ENCODE data around the gene MAN1A2.
A peak's percentile ranks its signal among the peaks of the same experiment; 100 is the strongest.
"Not testable (repeated sequence)": the region's sequence is repeated elsewhere in the genome, so short reads cannot be mapped to it uniquely, and the experiment has no call there.

The MAN1A2 gene

GRCh38 chr1:117367046-117368025, at the start of gene MAN1A2:
Gene MAN1A2, plus strand, starts transcription at chr1:117367449. Its CDS starts 735 bp downstream, at chr1:117368184.
- peak; percentile 84 for DNase-seq

GRCh38 chr1:117318011-117318410, 49.2 kb upstream of the MAN1A2 start:
- DNase-seq = no peak

- no peak for DNase-seq
Observed at GRCh38 chr1:117318426-117318825, 48.8 kb upstream of the MAN1A2 start.

- DNase-seq = no peak
Observed at GRCh38 chr1:117320515-117320914, 46.7 kb upstream of the MAN1A2 start.

- DNase-seq = no peak
Observed at GRCh38 chr1:117321680-117322609, 45.3 kb upstream of the MAN1A2 start.

- DNase-seq = no peak
Observed at GRCh38 chr1:117324357-117324756, 42.9 kb upstream of the MAN1A2 start.

- not testable (repeated sequence) for DNase-seq
Observed at GRCh38 chr1:117326035-117326434, 41.2 kb upstream of the MAN1A2 start.

- DNase-seq = no peak
Observed at GRCh38 chr1:117327011-117327410, 40.2 kb upstream of the MAN1A2 start.

- no peak for DNase-seq
Observed at GRCh38 chr1:117335376-117336086, 31.7 kb upstream of the MAN1A2 start.

- no peak for DNase-seq
Observed at GRCh38 chr1:117336088-117336817, 31.0 kb upstream of the MAN1A2 start.

- peak; percentile 60 for DNase-seq
Observed at GRCh38 chr1:117339866-117340700, 27.2 kb upstream of the MAN1A2 start.

GRCh38 chr1:117341123-117341522, 26.1 kb upstream of the MAN1A2 start:
- DNase-seq = no peak

- DNase-seq = no peak
Observed at GRCh38 chr1:117342397-117342796, 24.9 kb upstream of the MAN1A2 start.

GRCh38 chr1:117346206-117346928, 20.9 kb upstream of the MAN1A2 start:
- DNase-seq = no peak

GRCh38 chr1:117347907-117348306, 19.3 kb upstream of the MAN1A2 start:
- DNase-seq = no peak

- DNase-seq = not testable (repeated sequence)
Observed at GRCh38 chr1:117352695-117353094, 14.6 kb upstream of the MAN1A2 start.

- not testable (repeated sequence) for DNase-seq
Observed at GRCh38 chr1:117357833-117358603, 9.2 kb upstream of the MAN1A2 start.

GRCh38 chr1:117358604-117358887, 8.7 kb upstream of the MAN1A2 start:
- not testable (repeated sequence) for DNase-seq

GRCh38 chr1:117359561-117360289, 7.5 kb upstream of the MAN1A2 start:
- peak; percentile 47 for DNase-seq
